Sigmoid colon (tissue), 4 donors: ENCODE results near the gene LARGE1.

Experiments
- POLR2A ChIP-seq, 2 donors: fragments of 450-650 bp; IDR thresholded peaks; one replicate each; pipeline ENCODE4 v1.6.1; 2016; ENCODE audit warnings: antibody characterized with exemption in 2 of 2, mild to moderate bottlenecking in 2 of 2, moderate library complexity in 2 of 2
- POLR2AphosphoS5 ChIP-seq, 4 donors: sonication (generic); formaldehyde crosslinking; IDR thresholded peaks; one replicate each; pipeline ENCODE4 v1.6.1; 2017; ENCODE audit warnings: antibody characterized with exemption in 4 of 4
- TF ChIP-seq, protein P1 (sequence below), 4 experiments: fragments of 450-650 bp in 3 of 4; fragments of 200-600 bp in 1 of 4; IDR thresholded peaks; one replicate each; pipeline ENCODE4 v1.5.1; 2016 to 2019; ENCODE audit warnings: antibody characterized with exemption in 4 of 4, mild to moderate bottlenecking in 3 of 4, moderate library complexity in 2 of 4

DNA sequence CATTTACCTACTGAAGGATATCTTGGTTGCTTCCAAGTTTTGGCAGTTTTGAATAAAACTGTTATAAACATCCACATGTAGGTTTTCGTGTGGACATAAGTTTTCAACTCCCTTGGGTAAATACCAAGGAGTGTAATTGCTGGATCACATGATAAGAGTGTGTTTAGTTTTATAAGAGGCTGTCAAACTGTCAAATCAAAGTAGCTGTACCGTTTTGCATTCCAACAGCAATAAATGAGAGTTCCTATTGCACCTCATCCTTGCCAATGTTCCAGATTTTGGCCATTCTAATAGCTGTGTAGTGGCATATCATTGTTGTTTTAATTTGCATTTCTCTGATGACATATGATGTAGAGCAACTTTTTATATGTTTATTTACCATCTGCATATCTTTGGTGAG, 671.3 kb downstream of the LARGE1 start:
- TF ChIP-seq POLR2A (IDR thresholded peaks at IDR 0.05) (no peak), POLR2AphosphoS5 (IDR thresholded peaks at IDR 0.05) (no peak)
- TF ChIP-seq, protein P1, sequence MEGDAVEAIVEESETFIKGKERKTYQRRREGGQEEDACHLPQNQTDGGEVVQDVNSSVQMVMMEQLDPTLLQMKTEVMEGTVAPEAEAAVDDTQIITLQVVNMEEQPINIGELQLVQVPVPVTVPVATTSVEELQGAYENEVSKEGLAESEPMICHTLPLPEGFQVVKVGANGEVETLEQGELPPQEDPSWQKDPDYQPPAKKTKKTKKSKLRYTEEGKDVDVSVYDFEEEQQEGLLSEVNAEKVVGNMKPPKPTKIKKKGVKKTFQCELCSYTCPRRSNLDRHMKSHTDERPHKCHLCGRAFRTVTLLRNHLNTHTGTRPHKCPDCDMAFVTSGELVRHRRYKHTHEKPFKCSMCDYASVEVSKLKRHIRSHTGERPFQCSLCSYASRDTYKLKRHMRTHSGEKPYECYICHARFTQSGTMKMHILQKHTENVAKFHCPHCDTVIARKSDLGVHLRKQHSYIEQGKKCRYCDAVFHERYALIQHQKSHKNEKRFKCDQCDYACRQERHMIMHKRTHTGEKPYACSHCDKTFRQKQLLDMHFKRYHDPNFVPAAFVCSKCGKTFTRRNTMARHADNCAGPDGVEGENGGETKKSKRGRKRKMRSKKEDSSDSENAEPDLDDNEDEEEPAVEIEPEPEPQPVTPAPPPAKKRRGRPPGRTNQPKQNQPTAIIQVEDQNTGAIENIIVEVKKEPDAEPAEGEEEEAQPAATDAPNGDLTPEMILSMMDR (IDR thresholded peaks at IDR 0.05): no peak
